ENCODE results near the gene AK1. TPM values are rescaled to one million over a fixed set of nuclear protein-coding genes. Genes with fewer than 3 reads are reported as not detected.

The AK1 gene
- total and polyA plus RNA-seq, 9 of the 15 experiments (the other 6 are each of a cell fraction or from before 2014, with no cell fraction given): 10.1 to 71.8 (median 39.0) TPM

GRCh38 chr9:127921557-127922120, 44.2 kb upstream of the AK1 start (continued):
- TF ChIP-seq ZNF280A (IDR thresholded peaks at IDR 0.05; ENCODE audit: low read depth, partially characterized antibody) (no peak), RNF2 (IDR thresholded peaks at IDR 0.05) (no peak), RBM25 (IDR thresholded peaks at IDR 0.05; ENCODE audit: low read depth, low read length, severe bottlenecking) (no peak), NCOA4 (IDR thresholded peaks at IDR 0.05; ENCODE audit: partially characterized antibody) (no peak), CHD2 (IDR thresholded peaks at IDR 0.05; ENCODE audit: low read depth, low read length) (peak; percentile 21; the same call in 1 of the 2 replicates), NFRKB (IDR thresholded peaks at IDR 0.05; ENCODE audit: low read depth) (no peak), MXD1 (CRISPR knock-in tag; IDR thresholded peaks at IDR 0.05; ENCODE audit: borderline replicate concordance, poor library complexity, severe bottlenecking) (no peak), RB1 (IDR thresholded peaks at IDR 0.05; ENCODE audit: low read depth) (peak; percentile 56; the same call in 1 of the 2 replicates), XRCC5 (IDR thresholded peaks at IDR 0.05; ENCODE audit: low read depth, low read length) (no peak), ETV6 (IDR thresholded peaks at IDR 0.05; ENCODE audit: borderline replicate concordance in 1 of 2, low read depth in 2 of 2, low read length in 1 of 2) (no peak), ETV6 (CRISPR knock-in tag; IDR thresholded peaks at IDR 0.05; ENCODE audit: borderline replicate concordance) (no peak), CREM (IDR thresholded peaks at IDR 0.05; ENCODE audit: low read depth) (no peak), SAFB (IDR thresholded peaks at IDR 0.05; ENCODE audit: borderline replicate concordance, low read depth, low read length) (no peak), FOXO4 (CRISPR knock-in tag; IDR thresholded peaks at IDR 0.05) (no peak), SAP30 (IDR thresholded peaks at IDR 0.05; ENCODE audit: borderline replicate concordance, insufficient read depth, low read depth, low read length, poor library complexity, severe bottlenecking) (no peak), CBFA2T2 (conservative IDR thresholded peaks at IDR 0.05) (no peak), ZNF146 (CRISPR knock-in tag; IDR thresholded peaks at IDR 0.05; ENCODE audit: unreplicated experiment) (no peak), PKNOX1 (IDR thresholded peaks at IDR 0.05) (no peak), NBN (IDR thresholded peaks at IDR 0.05; ENCODE audit: low read depth) (no peak), ZNF282 (CRISPR knock-in tag; IDR thresholded peaks at IDR 0.05) (no peak), L3MBTL2 (IDR thresholded peaks at IDR 0.05) (0 out of 2 replicates have a peak, but pooled peaks have one; percentile 24), PRPF4 (IDR thresholded peaks at IDR 0.05; ENCODE audit: insufficient read depth, low read depth, low read length, poor library complexity, severe bottlenecking) (no peak), MBD1 (CRISPR knock-in tag; IDR thresholded peaks at IDR 0.05) (peak; percentile 2; the same call in 1 of the 2 replicates)
